ENCODE results near the gene TMEM51.

The TMEM51 gene, protein sequence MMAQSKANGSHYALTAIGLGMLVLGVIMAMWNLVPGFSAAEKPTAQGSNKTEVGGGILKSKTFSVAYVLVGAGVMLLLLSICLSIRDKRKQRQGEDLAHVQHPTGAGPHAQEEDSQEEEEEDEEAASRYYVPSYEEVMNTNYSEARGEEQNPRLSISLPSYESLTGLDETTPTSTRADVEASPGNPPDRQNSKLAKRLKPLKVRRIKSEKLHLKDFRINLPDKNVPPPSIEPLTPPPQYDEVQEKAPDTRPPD

DNA sequence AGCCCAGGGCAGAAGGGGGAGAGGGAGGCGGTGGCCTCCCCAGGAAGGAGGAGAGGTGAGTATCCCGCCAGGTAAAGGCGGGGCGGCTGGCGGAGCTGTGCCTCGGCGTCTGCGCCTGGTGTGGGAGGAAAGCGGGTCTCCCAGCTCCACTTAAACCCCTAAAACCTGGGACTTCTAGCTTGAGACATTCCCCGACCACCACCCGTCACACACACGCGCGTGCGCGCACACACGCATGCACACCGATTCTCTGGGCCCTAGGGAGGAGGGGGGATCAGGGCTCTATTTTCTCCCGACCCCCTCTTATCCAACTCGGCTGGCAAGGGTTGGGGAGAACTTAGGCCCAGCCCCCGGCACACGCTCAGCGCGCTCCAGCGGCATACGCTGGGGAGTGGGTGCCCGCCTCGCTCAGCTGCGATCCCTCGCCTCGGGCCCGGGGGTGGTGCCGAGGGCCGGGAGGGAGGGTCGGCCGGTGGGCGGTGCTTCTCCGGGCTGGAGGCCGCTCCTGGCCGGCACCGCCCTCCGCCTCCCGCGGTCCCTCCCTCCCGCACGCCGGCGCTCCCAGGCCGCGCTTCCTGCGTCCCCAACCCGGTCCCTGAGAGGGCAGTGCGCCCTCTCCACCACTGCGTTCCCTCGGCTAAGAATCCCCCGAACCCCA lies at the start of gene TMEM51:
Gene TMEM51 (plus strand): TSS at position 564 of the 658 bp plus-strand sequence. CDS start 61,341 bp downstream, outside the sequence.
- no peak for DNase-seq (ENCODE audit: low read depth)

- DNase-seq (ENCODE audit: low read depth) = no peak
Measured at GRCh38 chr1:15103906-15104305, 49.6 kb upstream of the TMEM51 start.

GRCh38 chr1:15104768-15105167 lies 48.8 kb upstream of the TMEM51 start:
- no peak for DNase-seq (ENCODE audit: low read depth)

- DNase-seq (ENCODE audit: low read depth) = no peak
Measured at GRCh38 chr1:15106608-15107007, 46.9 kb upstream of the TMEM51 start.

DNA sequence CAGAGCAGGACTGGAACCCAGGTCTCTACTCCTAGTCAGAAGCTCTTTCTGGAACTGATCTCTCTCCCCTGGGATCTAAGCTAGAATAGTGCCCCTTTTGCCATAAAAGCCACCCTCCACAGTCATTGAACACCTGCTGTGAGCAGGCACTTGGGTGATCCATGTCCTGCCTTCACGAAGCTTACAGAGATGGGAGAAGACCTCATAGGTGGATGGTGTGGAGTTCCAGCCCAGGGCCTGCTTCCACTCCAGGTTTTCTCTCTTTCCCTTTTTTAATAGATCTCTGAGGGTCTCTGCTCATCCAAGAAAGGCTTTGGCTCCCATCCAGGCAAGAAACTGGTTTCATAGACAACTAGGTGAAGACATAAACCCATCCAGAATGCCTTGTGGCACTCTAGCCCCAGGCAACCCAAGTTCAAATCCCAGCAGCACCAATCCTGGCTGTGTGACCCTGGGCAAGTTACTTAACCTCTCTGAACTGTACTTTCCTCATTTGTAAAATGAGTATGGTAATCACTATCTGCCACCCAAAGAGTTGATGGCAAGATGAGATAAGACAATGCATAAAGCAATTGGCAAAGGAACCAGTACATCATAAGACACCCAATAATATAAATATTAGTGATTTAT lies 46.4 kb upstream of the TMEM51 start:
- DNase-seq (ENCODE audit: low read depth) = no peak

- DNase-seq (ENCODE audit: low read depth) = no peak
Measured at GRCh38 chr1:15107911-15108310, 45.6 kb upstream of the TMEM51 start.

- DNase-seq (ENCODE audit: low read depth) = no peak
Measured at GRCh38 chr1:15110128-15110866, 43.2 kb upstream of the TMEM51 start.

DNA sequence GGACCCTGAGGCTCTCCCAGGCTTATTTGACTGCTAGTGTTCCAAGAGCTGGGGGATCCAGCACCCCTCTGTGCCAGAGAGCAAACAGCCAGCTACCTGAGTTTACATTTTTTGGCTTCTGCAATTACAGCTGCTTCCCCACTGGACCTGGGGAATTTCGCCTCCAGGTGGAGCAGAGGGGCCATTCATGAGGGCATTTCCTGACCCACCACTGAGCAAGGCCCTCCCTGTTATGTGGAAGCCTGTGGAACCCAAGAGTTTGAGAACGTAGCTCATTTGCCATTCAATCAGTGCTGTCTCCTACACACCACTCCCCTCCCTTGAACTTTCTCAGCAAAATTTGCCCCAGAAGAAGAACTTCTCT lies 42.7 kb upstream of the TMEM51 start:
- DNase-seq (ENCODE audit: low read depth) = no peak

- DNase-seq (ENCODE audit: low read depth) = no peak
Measured at GRCh38 chr1:15113146-15113545, 40.4 kb upstream of the TMEM51 start.

GRCh38 chr1:15114884-15115283 lies 38.7 kb upstream of the TMEM51 start:
- DNase-seq (ENCODE audit: low read depth) = no peak

DNA sequence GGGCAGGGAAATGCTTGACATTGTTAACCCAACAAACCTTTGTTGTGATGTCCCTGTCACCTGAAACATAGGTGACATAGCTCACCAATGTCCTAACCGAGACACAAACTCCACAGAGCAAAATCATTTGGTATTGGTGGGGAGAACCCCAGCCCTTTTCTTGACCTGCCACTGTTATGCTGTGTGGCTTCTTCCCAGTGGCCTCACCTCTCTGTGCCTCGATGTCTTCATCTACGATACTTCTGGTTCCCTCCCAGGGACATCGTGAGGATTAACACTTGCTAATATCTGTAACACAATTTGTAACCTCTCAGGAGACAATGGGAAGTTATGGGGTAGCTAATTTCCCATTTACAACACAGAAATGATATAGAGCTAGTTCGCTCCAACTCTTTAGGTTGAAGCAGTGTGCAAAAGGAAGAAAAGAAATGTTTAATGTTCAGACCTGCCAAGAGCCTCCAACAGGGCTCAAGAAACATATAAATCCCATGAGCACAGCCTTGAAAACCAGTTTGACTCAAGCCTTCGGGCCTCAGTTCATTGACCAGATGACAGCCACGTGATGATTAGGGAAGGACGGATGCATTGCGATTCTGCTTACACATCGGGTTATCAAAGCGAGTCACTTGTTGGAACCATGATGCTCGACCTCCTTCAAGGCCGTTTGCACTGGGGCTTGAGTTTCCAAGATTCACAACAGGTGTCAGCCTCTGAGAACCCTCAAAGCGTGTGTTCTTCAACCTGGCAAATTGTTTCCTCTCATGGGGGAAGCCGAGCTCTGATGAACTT lies 37.8 kb upstream of the TMEM51 start:
- DNase-seq (ENCODE audit: low read depth) = no peak

GRCh38 chr1:15116966-15117365 lies 36.6 kb upstream of the TMEM51 start:
- DNase-seq (ENCODE audit: low read depth) = no peak

DNA sequence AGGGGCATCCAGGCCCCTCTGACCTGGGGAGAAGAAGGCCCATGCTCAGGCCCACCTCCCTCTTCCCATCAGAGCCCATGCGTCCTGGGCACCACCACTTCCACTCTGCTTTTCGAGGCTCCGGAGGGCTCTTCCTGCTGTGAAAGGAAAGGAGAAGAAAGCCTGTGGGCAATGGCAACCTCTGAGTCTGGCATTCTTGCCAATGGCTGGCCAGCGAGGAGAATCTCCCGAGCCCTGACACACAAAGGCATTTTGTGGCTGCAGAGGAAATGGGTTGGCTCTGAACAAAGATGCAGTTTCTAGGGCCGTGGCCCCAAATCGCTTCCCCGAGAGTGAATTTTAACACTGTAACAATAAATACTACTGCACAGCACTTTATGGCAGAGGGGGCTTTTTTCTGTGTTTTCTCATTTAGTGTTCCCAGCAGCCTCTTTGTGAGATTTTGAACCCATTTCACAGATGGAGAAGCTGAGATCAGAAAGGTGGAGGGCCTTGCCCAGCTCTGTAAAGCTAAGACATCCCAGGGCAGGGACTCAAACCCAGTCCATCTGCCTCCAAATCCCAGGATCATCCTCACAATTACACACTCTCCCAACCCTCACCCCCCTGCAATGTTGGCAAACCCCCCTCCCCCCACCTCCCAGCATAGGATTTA lies 35.7 kb upstream of the TMEM51 start:
- DNase-seq (ENCODE audit: low read depth) = no peak

DNA sequence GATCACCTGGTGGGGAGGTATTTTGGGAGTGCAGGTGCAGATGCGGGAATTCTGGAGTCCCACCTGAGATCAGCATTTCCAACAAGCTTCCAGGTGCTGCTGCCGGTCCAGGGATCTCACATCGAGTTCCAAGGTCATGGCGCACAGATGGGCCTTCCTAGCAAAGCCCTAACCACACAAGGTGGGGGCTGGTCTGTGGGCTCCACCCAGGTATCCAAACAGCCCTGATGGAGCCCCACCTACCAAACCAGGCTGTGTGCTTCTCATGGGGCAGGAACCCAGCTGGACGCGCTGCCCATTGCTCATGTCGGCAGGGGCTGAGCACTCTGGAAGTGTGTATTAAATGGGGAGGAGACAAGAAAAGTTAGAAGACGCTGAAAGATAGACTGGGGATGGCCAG lies 35.0 kb upstream of the TMEM51 start:
- DNase-seq (ENCODE audit: low read depth) = no peak

DNA sequence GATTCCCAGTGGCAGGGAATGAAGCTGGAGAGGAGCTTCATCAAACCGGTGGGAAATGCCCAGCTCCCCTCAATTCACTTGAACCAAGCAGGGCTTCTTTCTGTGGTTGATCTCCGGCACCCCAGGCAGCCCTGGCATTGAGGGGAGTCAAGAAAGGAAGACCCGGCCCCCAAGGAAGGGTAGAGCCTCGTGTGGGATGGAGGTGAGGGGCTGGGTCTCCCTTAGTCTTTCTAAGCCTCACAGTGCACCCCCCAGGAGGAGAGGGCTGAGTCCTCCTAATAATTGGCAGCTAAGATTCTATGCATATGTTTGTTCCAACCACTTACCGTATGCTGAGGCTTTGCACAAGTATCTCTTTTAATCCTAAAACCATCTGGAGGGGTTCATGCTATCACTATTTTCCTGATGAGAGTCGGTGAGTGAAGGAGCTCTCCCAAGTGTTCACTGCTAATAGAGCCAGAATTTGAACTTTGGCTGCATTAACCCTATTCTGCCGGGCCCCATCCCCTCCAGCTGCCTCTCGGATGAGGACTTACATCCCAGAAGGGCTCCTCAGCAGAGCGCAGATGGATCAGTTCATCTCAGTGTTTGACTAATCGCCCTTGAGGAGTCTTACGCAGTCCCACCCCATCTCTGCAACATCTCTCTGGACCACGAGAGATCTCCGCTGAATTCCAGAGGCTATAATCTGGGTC lies 33.1 kb upstream of the TMEM51 start:
- DNase-seq (ENCODE audit: low read depth) = no peak

DNA sequence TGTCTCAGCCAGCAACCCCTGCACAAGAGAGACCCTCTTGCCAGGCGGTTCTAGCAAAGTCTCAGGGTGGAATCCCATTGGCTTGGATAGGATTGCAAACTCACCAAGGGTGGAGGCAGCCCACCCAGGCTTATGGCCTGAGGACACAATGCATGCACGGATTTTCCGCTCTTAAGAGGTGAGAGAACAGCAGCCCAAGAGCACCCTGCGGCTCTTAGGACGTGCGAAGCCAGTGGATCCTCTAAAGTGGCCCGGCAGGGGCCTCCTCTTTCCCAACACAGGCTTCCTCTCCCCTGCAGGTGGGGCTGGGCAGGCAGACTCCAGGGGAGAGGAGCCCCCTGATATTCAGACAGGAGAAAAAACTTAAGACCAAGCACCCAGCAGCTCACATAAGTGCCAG lies 31.2 kb upstream of the TMEM51 start:
- no peak for DNase-seq (ENCODE audit: low read depth)

GRCh38 chr1:15123270-15123669 lies 30.3 kb upstream of the TMEM51 start:
- DNase-seq (ENCODE audit: low read depth) = no peak

- DNase-seq (ENCODE audit: low read depth) = no peak
Measured at GRCh38 chr1:15123925-15124324, 29.6 kb upstream of the TMEM51 start.

GRCh38 chr1:15124362-15125100 lies 29.0 kb upstream of the TMEM51 start:
- no peak for DNase-seq (ENCODE audit: low read depth)

- DNase-seq (ENCODE audit: low read depth) = no peak
Measured at GRCh38 chr1:15125101-15125745, 28.3 kb upstream of the TMEM51 start.

All from GM04504 (cell line).